Endothelial cell of umbilical vein (primary cell): ENCODE data around the gene AATF.

ENCODE experiments used
- CTCF ChIP-seq, 2 donors: IDR thresholded peaks; 1 replicate in 1 of 2; 2 replicates in 1 of 2; pipeline ENCODE4 v1.5.1; 2011; ENCODE audit warnings: low read length in 2 of 2, mild to moderate bottlenecking in 2 of 2, moderate library complexity in 2 of 2, control low read depth in 1 of 2, inconsistent platforms in 1 of 2, low read depth in 1 of 2; ENCODE audit not compliant: insufficient read depth in 1 of 2; ENCODE audit errors: extremely low read depth in 1 of 2
- EZH2 ChIP-seq: IDR thresholded peaks from 2 replicates; pipeline ENCODE4 v1.6.1; 2012; ENCODE audit warnings: borderline replicate concordance, low read depth, mild to moderate bottlenecking, moderate library complexity, low read length, inconsistent platforms; ENCODE audit not compliant: severe bottlenecking
- GATA2 ChIP-seq: IDR thresholded peaks from 2 replicates; pipeline ENCODE4 v1.7.0; 2011; ENCODE audit warnings: low read depth, mild to moderate bottlenecking, moderate library complexity, mixed read lengths, low read length; ENCODE audit not compliant: insufficient read length, insufficient read depth
- JUN ChIP-seq: IDR thresholded peaks from 2 replicates; pipeline ENCODE4 v1.6.1; 2011; ENCODE audit warnings: borderline replicate concordance, low read depth; ENCODE audit not compliant: insufficient read length, insufficient read depth
- MYC ChIP-seq: IDR thresholded peaks from one replicate; pipeline ENCODE4 v1.6.1; 2011; ENCODE audit warnings: mild to moderate bottlenecking, low read depth, low read length
- POLR2A ChIP-seq: IDR thresholded peaks from 2 replicates; pipeline ENCODE4 v1.6.1; 2012; ENCODE audit warnings: low read depth, mild to moderate bottlenecking, control low read depth, low read length
- POLR2AphosphoS5 ChIP-seq: IDR thresholded peaks from 2 replicates; pipeline ENCODE4 v1.6.1; 2012; ENCODE audit warnings: low read depth, mild to moderate bottlenecking, control low read depth, low read length, moderate library complexity; ENCODE audit not compliant: insufficient read depth
- TF ChIP-seq, protein P1 (sequence below): IDR thresholded peaks from 2 replicates; pipeline ENCODE4 v1.6.1; 2011; ENCODE audit not compliant: insufficient read depth, insufficient read length

DNA sequence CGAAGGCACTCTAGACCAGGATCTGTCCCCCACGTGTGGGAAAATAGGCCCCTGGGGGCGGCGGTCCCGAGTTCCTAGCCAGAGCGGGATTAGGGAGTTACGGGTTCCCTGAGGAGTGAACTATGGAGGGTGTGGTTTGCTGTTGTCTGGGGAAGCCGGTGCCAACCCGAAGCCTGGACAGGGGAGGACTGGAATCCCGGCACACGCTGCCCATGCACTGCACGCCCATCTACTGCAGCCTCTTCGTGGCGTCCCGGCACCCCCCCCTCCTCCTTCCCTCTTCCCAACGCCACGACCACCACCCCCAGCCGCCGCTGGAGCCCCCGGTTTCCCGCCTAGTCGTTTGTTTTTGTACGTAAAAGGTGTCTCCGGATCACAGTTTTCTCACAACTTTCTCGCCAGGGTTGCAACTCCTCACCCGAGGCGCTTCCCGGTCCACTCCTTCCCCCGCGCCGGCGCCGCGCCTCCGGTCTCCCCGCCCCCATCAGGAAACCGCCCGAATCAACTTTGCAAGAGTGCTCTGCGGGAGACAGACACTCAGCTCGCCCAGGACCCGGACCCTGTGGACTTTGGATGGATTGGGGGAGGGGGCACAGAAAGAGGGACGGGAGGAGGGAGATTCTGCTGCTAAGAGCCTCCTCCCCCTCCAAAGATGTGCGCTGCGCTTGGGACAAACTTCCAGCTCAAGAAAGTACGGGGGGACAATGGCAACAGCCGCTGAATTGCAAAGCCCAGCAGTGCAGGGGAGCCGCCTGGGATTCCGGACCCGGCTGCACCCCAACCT, 12.9 kb upstream of the AATF start:
- no peak for TF ChIP-seq POLR2A
- no peak for TF ChIP-seq CTCF (IDR thresholded peaks at IDR 0.05; ENCODE audit: extremely low read depth in 1 of 2, insufficient read depth in 1 of 2, low read depth in 1 of 2, low read length in 2 of 2)
- no peak for TF ChIP-seq EZH2
- no peak for TF ChIP-seq JUN
- no peak for TF ChIP-seq MYC
- no peak for TF ChIP-seq POLR2AphosphoS5
- TF ChIP-seq, protein P1, sequence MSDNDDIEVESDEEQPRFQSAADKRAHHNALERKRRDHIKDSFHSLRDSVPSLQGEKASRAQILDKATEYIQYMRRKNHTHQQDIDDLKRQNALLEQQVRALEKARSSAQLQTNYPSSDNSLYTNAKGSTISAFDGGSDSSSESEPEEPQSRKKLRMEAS: no peak
- TF ChIP-seq GATA2: no peak
